Measurements from ENCODE around the gene ZNF785. TPM values are rescaled to one million over a fixed set of nuclear protein-coding genes. Genes with fewer than 3 reads are reported as not detected.

The ZNF785 gene
- total and polyA plus RNA-seq, 2 of the 13 experiments (the other 11 are each of a cell fraction or from before 2014, with no cell fraction given), result 0.01 TPM; not detected in 1

GRCh38 chr16:30540916-30541464, 44.5 kb downstream of the ZNF785 start (continued):
- peak; percentile 96 for TF ChIP-seq PAXIP1 (CRISPR knock-in tag; conservative IDR thresholded peaks at IDR 0.05)
- TF ChIP-seq, protein P1, sequence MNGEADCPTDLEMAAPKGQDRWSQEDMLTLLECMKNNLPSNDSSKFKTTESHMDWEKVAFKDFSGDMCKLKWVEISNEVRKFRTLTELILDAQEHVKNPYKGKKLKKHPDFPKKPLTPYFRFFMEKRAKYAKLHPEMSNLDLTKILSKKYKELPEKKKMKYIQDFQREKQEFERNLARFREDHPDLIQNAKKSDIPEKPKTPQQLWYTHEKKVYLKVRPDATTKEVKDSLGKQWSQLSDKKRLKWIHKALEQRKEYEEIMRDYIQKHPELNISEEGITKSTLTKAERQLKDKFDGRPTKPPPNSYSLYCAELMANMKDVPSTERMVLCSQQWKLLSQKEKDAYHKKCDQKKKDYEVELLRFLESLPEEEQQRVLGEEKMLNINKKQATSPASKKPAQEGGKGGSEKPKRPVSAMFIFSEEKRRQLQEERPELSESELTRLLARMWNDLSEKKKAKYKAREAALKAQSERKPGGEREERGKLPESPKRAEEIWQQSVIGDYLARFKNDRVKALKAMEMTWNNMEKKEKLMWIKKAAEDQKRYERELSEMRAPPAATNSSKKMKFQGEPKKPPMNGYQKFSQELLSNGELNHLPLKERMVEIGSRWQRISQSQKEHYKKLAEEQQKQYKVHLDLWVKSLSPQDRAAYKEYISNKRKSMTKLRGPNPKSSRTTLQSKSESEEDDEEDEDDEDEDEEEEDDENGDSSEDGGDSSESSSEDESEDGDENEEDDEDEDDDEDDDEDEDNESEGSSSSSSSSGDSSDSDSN (CRISPR knock-in tag; IDR thresholded peaks at IDR 0.05), result 0 out of 2 replicates have a peak, but pooled peaks have one; percentile 20
- TF ChIP-seq SIX1 (CRISPR knock-in tag; IDR thresholded peaks at IDR 0.05; ENCODE audit: borderline replicate concordance), result peak; percentile 62; the same call in 1 of the 2 replicates
- peak; percentile 22 for TF ChIP-seq ZNF781 (CRISPR knock-in tag; IDR thresholded peaks at IDR 0.05; ENCODE audit: borderline replicate concordance, not compliant biosample characterization)
- peak; percentile 82; the same call in 1 of the 2 replicates for TF ChIP-seq ETV5 (CRISPR knock-in tag; IDR thresholded peaks at IDR 0.05; ENCODE audit: borderline replicate concordance)
- TF ChIP-seq, protein P2, sequence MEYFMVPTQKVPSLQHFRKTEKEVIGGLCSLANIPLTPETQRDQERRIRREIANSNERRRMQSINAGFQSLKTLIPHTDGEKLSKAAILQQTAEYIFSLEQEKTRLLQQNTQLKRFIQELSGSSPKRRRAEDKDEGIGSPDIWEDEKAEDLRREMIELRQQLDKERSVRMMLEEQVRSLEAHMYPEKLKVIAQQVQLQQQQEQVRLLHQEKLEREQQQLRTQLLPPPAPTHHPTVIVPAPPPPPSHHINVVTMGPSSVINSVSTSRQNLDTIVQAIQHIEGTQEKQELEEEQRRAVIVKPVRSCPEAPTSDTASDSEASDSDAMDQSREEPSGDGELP (IDR thresholded peaks at IDR 0.05; ENCODE audit: borderline replicate concordance, low read depth), result peak; percentile 52; the same call in 1 of the 2 replicates
- TF ChIP-seq, protein P3, sequence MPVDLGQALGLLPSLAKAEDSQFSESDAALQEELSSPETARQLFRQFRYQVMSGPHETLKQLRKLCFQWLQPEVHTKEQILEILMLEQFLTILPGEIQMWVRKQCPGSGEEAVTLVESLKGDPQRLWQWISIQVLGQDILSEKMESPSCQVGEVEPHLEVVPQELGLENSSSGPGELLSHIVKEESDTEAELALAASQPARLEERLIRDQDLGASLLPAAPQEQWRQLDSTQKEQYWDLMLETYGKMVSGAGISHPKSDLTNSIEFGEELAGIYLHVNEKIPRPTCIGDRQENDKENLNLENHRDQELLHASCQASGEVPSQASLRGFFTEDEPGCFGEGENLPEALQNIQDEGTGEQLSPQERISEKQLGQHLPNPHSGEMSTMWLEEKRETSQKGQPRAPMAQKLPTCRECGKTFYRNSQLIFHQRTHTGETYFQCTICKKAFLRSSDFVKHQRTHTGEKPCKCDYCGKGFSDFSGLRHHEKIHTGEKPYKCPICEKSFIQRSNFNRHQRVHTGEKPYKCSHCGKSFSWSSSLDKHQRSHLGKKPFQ (CRISPR knock-in tag; IDR thresholded peaks at IDR 0.05; ENCODE audit: insufficient replicate concordance), result peak; percentile 87
- TF ChIP-seq ELF3 (CRISPR knock-in tag; IDR thresholded peaks at IDR 0.05), result peak; percentile 53; the same call in 1 of the 2 replicates
- TF ChIP-seq HIVEP1 (CRISPR knock-in tag; IDR thresholded peaks at IDR 0.05), result 0 out of 2 replicates have a peak, but pooled peaks have one; percentile 19
- peak; percentile 80 for TF ChIP-seq PPARG (CRISPR knock-in tag; conservative IDR thresholded peaks at IDR 0.05)
- TF ChIP-seq, protein P4, sequence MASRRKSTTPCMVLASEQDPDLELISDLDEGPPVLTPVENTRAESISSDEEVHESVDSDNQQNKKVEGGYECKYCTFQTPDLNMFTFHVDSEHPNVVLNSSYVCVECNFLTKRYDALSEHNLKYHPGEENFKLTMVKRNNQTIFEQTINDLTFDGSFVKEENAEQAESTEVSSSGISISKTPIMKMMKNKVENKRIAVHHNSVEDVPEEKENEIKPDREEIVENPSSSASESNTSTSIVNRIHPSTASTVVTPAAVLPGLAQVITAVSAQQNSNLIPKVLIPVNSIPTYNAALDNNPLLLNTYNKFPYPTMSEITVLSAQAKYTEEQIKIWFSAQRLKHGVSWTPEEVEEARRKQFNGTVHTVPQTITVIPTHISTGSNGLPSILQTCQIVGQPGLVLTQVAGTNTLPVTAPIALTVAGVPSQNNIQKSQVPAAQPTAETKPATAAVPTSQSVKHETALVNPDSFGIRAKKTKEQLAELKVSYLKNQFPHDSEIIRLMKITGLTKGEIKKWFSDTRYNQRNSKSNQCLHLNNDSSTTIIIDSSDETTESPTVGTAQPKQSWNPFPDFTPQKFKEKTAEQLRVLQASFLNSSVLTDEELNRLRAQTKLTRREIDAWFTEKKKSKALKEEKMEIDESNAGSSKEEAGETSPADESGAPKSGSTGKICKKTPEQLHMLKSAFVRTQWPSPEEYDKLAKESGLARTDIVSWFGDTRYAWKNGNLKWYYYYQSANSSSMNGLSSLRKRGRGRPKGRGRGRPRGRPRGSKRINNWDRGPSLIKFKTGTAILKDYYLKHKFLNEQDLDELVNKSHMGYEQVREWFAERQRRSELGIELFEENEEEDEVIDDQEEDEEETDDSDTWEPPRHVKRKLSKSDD (CRISPR knock-in tag; IDR thresholded peaks at IDR 0.05; ENCODE audit: low read depth), result peak; percentile 78; the same call in 1 of the 2 replicates
- TF ChIP-seq, protein P5, sequence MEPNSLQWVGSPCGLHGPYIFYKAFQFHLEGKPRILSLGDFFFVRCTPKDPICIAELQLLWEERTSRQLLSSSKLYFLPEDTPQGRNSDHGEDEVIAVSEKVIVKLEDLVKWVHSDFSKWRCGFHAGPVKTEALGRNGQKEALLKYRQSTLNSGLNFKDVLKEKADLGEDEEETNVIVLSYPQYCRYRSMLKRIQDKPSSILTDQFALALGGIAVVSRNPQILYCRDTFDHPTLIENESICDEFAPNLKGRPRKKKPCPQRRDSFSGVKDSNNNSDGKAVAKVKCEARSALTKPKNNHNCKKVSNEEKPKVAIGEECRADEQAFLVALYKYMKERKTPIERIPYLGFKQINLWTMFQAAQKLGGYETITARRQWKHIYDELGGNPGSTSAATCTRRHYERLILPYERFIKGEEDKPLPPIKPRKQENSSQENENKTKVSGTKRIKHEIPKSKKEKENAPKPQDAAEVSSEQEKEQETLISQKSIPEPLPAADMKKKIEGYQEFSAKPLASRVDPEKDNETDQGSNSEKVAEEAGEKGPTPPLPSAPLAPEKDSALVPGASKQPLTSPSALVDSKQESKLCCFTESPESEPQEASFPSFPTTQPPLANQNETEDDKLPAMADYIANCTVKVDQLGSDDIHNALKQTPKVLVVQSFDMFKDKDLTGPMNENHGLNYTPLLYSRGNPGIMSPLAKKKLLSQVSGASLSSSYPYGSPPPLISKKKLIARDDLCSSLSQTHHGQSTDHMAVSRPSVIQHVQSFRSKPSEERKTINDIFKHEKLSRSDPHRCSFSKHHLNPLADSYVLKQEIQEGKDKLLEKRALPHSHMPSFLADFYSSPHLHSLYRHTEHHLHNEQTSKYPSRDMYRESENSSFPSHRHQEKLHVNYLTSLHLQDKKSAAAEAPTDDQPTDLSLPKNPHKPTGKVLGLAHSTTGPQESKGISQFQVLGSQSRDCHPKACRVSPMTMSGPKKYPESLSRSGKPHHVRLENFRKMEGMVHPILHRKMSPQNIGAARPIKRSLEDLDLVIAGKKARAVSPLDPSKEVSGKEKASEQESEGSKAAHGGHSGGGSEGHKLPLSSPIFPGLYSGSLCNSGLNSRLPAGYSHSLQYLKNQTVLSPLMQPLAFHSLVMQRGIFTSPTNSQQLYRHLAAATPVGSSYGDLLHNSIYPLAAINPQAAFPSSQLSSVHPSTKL (CRISPR knock-in tag; IDR thresholded peaks at IDR 0.05), result peak; percentile 70; the same call in 1 of the 2 replicates
